Panc1 (cell line): ENCODE measurements around the gene CHSY3.

Experiments used
- CTCF ChIP-seq: fragments of 450-650 bp; IDR thresholded peaks from 2 replicates; pipeline ENCODE4 v1.5.1; 2017; ENCODE audit warnings: mild to moderate bottlenecking
- POLR2AphosphoS5 ChIP-seq: IDR thresholded peaks from 2 replicates; pipeline ENCODE4 v1.6.1; 2012; ENCODE audit warnings: mild to moderate bottlenecking, low read depth, low read length, moderate library complexity
- REST ChIP-seq, 2 experiments: IDR thresholded peaks; 2 replicates each; pipeline ENCODE4 v1.6.1; 2011 to 2012; ENCODE audit warnings: low read depth in 2 of 2, control low read depth in 1 of 2, low read length in 1 of 2, mild to moderate bottlenecking in 1 of 2, moderate library complexity in 1 of 2; ENCODE audit not compliant: insufficient read depth in 1 of 2
- SIN3A ChIP-seq: IDR thresholded peaks from 2 replicates; pipeline ENCODE4 v1.6.1; 2012; ENCODE audit warnings: low read depth, mild to moderate bottlenecking, low read length, moderate library complexity, borderline replicate concordance; ENCODE audit not compliant: insufficient read depth
- TCF7L2 ChIP-seq: IDR thresholded peaks from 2 replicates; pipeline ENCODE4 v1.6.1; 2011; ENCODE audit warnings: mild to moderate bottlenecking, low read depth, low read length, inconsistent platforms

- TF ChIP-seq CTCF (no peak), POLR2AphosphoS5 (no peak), REST (IDR thresholded peaks at IDR 0.05; ENCODE audit: insufficient read depth in 1 of 2, low read depth in 2 of 2, low read length in 1 of 2) (no peak), SIN3A (no peak), TCF7L2 (no peak)
Observed at GRCh38 chr5:130066644-130067043, 162.4 kb downstream of the CHSY3 start.
